Measurements from ENCODE around the gene DSC2. TPM values are rescaled to one million over a fixed set of nuclear protein-coding genes. Genes with fewer than 3 reads are reported as not detected.
"Not testable (repeated sequence)": the region's sequence is repeated elsewhere in the genome, so short reads cannot be mapped to it uniquely, and the experiment has no call there.

DSC2 gene
- total RNA-seq, 1 donor: 0.27 TPM

GRCh38 chr18:31045599-31045998 lies 56.6 kb downstream of the DSC2 start:
- no peak for DNase-seq (ENCODE audit: low read depth in 2 of 3, low spot score in 2 of 3)

GRCh38 chr18:31044926-31045325 lies 57.3 kb downstream of the DSC2 start:
- no peak for DNase-seq (ENCODE audit: low read depth in 2 of 3, low spot score in 2 of 3)

GRCh38 chr18:31043709-31044108 lies 58.5 kb downstream of the DSC2 start:
- no peak for DNase-seq (ENCODE audit: low read depth in 2 of 3, low spot score in 2 of 3)

GRCh38 chr18:31042406-31043181 lies 59.6 kb downstream of the DSC2 start, which contains the start of gene DSC3:
TSS of gene DSC3 (minus strand) at chr18:31042742. CDS start at chr18:31042660, 82 bp downstream.
- peak in 2 of 3 donors; percentile 25 to 26 for DNase-seq (ENCODE audit: low read depth in 2 of 3, low spot score in 2 of 3)

GRCh38 chr18:31042084-31042405 lies 60.2 kb downstream of the DSC2 start:
- DNase-seq (ENCODE audit: low read depth in 2 of 3, low spot score in 2 of 3): peak in 2 of 3 donors; percentile 18

- peak in 2 of 3 donors; percentile 10 to 41 for DNase-seq (ENCODE audit: low read depth in 2 of 3, low spot score in 2 of 3)
These were observed 60.7 kb downstream of the DSC2 start for GRCh38 chr18:31041271-31042083.

- DNase-seq (ENCODE audit: low read depth in 2 of 3, low spot score in 2 of 3): no peak
These were observed 61.4 kb downstream of the DSC2 start for GRCh38 chr18:31040686-31041270.

GRCh38 chr18:31039426-31039825 lies 62.8 kb downstream of the DSC2 start:
- DNase-seq (ENCODE audit: low read depth in 2 of 3, low spot score in 2 of 3): no peak

- DNase-seq (ENCODE audit: low read depth in 2 of 3, low spot score in 2 of 3): not testable (repeated sequence)
These were observed 64.5 kb downstream of the DSC2 start for GRCh38 chr18:31037686-31038085.

GRCh38 chr18:31034541-31034940 lies 67.7 kb downstream of the DSC2 start:
- no peak for DNase-seq (ENCODE audit: low read depth in 2 of 3, low spot score in 2 of 3)

GRCh38 chr18:31030574-31031278 lies 71.5 kb downstream of the DSC2 start:
- DNase-seq (ENCODE audit: low read depth in 2 of 3, low spot score in 2 of 3): no peak

- DNase-seq (ENCODE audit: low read depth in 2 of 3, low spot score in 2 of 3): no peak
These were observed 86.3 kb downstream of the DSC2 start for GRCh38 chr18:31015715-31016434.

- DNase-seq (ENCODE audit: low read depth in 2 of 3, low spot score in 2 of 3): not testable (repeated sequence)
These were observed 90.8 kb downstream of the DSC2 start for GRCh38 chr18:31011455-31011854.

- DNase-seq (ENCODE audit: low read depth in 2 of 3, low spot score in 2 of 3): no peak
These were observed 91.6 kb downstream of the DSC2 start for GRCh38 chr18:31010601-31011000.

Other genes with a start within 250 kb of the DSC2 start
- not detected for gene DSC3, start 59.7 kb downstream of the DSC2 start, total RNA-seq
- not detected for gene DSC1, start 60.4 kb upstream of the DSC2 start, total RNA-seq
- not detected for gene DSG1, start 215.7 kb upstream of the DSC2 start, total RNA-seq

Data from hematopoietic multipotent progenitor cell (in vitro differentiated cells).